ENCODE results near the gene ENO2.
"Not testable (repeated sequence)": the region's sequence is repeated elsewhere in the genome, so short reads cannot be mapped to it uniquely, and the experiment has no call there.

DNA sequence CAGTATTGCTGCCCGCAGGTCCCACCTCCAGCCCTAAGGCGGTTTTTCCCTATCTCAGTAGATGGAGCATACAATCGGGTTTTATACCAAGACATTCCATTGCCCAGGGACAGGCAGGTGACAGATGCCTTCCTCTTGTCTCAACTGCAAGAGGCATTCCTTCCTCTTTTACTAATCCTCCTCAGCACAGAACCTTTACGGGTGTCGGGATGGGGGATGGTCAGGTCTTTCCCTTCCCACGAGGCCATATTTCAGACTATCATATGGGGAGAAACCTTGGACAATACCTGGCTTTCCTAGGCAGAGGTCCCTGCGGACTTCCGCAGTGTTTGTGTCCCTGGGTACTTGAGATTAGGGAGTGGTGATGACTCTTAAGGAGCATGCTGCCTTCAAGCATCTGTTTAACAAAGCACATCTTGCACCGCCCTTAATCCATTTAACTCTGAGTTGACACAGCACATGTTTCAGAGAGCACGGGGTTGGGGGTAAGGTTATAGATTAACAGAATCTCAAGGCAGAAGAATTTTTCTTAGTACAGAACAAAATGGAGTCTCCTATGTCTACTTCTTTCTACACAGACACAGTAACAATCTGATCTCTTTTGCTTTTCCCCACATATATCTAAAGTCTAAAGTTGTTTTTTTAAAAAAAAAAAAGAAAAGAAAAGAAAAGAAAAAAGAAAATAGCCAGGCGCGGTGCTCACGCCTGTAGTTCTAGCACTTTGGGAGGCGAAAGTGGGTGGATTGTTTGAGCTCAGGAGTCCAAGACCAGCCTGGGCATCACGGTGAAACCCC, 28.0 kb upstream of the ENO2 start:
- TF ChIP-seq EZH2 (IDR thresholded peaks at IDR 0.05; ENCODE audit: borderline replicate concordance, low read length): not testable (repeated sequence)
- TF ChIP-seq, protein P1, sequence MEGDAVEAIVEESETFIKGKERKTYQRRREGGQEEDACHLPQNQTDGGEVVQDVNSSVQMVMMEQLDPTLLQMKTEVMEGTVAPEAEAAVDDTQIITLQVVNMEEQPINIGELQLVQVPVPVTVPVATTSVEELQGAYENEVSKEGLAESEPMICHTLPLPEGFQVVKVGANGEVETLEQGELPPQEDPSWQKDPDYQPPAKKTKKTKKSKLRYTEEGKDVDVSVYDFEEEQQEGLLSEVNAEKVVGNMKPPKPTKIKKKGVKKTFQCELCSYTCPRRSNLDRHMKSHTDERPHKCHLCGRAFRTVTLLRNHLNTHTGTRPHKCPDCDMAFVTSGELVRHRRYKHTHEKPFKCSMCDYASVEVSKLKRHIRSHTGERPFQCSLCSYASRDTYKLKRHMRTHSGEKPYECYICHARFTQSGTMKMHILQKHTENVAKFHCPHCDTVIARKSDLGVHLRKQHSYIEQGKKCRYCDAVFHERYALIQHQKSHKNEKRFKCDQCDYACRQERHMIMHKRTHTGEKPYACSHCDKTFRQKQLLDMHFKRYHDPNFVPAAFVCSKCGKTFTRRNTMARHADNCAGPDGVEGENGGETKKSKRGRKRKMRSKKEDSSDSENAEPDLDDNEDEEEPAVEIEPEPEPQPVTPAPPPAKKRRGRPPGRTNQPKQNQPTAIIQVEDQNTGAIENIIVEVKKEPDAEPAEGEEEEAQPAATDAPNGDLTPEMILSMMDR (conservative IDR thresholded peaks at IDR 0.05 in 1 of 2, IDR thresholded peaks at IDR 0.05 in 1 of 2; ENCODE audit: extremely low read depth in 1 of 2, insufficient read depth in 1 of 2, low read depth in 1 of 2, low read length in 2 of 2): not testable (repeated sequence)

All from mammary epithelial cell (primary cell).